Head of caudate nucleus (tissue), 42 donors: ENCODE measurements around the gene GMPR2.
A peak's percentile ranks its signal among the peaks of the same experiment; 100 is the strongest.

Experiments
- DNase-seq, 42 donors: peaks; one replicate each; pipeline versions ENCODE4 v3.0.0 to v3.0.0-alpha.2; 2020 to 2021; ENCODE audit warnings: mixed read lengths in 7 of 42
- intact Hi-C: fragments of 100-400 bp; cut with DNase I; formaldehyde crosslinking; loops from one replicate; pipeline ENCODE4 v1.15.0; 2022

The GMPR2 gene

DNA sequence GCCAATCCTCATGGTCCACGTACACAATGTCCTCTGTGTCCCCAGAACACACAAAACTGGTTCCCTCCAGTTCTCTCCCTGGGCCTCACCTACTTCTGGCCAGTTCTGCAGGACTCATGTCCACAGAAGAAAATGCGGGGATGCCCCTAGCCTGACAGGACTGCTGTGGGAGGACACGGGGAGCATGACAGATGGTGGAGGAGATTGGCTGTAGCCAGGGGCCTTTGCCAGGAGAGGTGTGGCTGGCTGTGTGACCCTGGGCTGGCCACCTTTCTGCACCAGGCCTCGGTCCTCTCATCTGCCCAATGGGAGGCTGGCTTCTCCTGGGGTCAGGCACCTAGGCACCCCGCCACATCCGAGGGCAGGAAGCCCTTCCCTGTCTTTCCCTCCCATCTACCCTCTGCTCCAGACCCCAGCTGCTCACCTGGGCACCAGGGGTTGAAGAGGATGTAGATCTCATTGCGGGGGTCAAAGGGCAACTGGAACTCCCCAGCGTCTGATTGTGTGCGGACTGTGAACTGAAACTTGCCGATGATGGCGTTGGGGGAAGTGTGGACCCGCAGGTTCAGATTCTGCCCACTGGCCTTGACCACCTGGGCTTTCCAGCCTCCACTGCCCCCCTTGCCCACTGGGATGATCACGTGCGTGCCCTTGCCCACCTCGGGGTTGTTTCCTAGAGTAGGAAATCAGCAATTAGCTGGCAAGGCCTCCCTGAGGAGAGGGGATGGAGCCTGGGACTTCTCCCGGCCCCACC is 27.5 kb downstream of the GMPR2 start:
- intact Hi-C loops: no loop called here
- DNase-seq: no peak

DNA sequence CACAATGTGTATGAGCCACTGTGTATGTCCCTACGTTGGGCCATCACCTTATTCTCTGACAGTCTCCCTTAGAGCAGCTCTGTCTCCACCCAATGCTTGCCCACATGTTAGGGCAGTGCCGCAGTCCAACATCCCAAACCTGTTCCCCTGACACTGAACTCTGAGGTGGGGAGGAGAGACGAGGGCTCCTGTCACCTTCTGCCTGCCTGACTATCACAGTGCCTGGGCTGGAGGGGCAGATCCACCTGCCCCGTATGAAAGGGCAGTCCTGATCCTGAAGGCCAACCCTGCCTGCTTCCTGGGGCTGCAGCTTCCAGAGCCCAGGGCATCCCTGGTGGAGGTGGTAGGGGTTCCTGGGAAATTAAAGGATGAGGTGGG is 28.0 kb downstream of the GMPR2 start:
- DNase-seq: no peak
- intact Hi-C loops: no loop called here

DNA sequence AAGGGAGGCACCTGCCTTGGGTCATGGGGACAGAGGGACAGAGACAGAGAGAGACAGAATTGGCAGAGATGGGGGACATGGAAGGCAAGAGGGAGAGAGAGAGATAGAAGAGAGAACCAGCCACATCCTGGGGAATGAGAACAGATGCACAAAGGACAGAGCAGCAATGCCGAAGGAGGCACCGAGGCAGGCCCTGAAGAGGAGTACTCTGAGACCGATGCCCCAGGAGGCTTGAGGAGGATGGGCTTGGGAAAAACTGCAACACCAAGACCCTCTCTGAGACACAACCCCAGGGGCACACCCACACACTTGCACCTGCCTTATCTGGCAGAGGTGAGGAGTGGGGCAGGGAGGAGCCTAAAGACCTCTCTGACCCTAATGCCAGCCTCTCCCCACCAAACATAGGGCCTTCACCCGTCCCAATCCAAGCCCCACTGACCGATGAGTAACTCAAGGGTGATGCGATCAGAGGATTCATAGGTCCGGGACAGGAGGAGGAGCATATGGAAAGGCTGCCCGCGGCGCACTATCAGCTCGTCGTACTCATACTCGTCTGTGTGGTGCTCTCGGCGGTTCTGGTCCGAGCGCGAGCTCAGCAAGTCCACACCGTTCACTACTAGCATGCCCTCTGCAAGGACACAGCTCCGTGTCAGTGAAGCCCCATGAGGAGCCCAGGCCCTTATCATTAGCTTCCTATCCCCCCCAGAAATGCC is 28.7 kb downstream of the GMPR2 start:
- no peak for DNase-seq
- intact Hi-C loops: no loop called here

DNA sequence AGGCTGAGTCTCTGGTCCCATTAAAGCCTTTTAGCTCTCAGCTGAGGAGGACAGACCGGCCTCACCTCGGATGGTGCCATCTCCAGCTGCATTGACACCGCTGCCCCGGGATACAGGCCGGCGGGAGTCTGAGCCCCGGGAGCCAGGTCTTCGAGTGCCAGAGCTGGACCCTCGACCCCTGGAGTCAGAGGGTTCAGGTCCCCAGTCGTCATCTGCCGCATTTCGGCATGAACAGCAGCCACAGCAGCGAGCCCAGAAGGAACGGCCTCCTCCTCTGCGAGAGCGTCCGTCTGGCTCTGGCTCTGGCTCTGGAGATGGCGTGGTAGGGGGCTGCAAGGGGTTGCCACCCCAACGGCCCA is 29.2 kb downstream of the GMPR2 start:
- intact Hi-C loops: no loop called here
- DNase-seq: no peak

DNA sequence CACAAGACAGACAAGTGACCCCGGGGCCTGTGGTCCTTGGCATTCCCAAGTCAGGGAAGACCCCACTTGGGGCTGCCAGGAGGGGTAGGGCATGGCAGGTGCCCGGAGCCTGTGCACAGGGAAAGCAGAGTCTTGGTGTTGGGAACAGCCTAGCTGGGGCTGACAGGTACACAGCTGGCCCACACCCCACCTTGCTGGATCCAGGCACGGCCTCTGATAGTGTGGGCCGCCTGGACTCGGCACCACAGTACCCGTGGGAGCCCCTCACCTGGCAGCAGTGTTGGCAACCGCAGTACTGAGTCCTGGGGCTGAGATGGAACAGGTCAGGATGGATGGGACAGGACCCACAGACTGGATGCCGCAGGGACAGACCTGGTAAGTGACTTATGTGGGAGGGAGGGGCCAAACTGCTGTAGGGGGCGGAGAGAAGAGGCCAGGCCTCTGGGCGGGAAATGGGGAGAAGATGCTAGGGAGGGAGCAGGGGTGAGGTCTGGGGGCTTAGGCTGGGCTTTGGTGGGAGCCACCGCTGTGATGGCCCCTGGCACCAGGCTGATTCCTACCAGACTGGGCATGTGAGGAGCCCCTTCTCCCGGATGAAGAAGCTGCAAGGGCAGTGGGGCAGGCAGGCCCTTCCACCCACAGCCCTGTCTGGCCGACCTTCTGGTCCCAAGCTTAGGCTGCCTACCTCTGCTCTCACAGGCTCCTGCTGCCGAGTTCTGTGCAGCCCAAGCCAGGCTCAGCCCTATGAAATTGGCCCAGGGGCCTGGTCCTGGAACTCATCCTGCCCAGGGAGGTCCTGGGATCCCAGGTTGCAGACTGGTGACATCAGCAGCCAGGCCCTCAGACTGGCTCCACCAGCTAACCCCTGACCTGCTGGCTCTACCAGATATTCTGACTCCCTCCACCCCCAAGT is 30.3 kb downstream of the GMPR2 start, which contains the start of gene TGM1:
TGM1 (minus strand) TSS at position 357 of the 913 bp plus-strand sequence. CDS start 825 bp downstream, outside the sequence.
- intact Hi-C loops: no loop called here
- no peak for DNase-seq

DNA sequence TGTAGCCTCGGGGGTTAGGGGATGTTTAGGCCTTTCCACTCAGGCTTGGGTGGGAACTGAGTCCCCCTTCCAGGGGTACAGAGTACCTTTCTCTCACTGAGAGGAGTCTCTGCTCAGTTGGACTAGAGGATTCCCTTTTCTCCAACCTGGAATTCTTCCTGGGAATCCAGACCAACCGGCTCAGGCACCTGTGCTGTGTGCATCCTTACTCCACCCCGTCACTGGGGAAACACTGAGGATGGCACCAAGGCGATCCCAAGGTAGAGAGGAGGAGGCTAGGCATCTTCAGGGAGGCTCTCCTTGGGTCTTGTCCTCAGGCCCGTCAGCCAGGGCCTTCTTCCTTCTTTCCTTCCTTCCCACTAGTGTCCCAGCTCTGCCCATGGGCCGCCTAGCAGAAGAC is 31.1 kb downstream of the GMPR2 start:
- intact Hi-C loops: no loop called here

DNA sequence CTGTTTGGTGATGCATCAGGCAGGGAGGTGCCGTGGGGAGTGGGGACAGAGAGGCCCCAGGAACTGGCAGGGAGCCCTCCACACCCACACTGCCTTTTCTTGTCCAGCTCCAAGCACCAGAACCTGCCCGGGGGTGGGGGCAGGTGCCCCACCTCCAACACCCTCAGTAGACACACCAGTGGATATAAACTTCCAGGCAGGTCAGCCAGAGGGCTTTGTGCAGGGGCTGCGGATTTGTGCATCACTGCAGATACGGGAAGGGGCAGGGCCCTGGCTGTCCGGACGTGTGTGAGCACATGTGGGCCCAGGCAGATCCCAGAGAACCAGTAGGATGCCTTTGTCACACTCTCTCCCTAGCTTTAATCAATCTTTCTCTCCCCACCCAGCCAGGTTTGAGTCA is 31.6 kb downstream of the GMPR2 start:
- intact Hi-C loops: no loop called here
- DNase-seq: no peak

More for the DNA sequence above, 31.1 kb downstream of the GMPR2 start:
- no peak for DNase-seq

DNA sequence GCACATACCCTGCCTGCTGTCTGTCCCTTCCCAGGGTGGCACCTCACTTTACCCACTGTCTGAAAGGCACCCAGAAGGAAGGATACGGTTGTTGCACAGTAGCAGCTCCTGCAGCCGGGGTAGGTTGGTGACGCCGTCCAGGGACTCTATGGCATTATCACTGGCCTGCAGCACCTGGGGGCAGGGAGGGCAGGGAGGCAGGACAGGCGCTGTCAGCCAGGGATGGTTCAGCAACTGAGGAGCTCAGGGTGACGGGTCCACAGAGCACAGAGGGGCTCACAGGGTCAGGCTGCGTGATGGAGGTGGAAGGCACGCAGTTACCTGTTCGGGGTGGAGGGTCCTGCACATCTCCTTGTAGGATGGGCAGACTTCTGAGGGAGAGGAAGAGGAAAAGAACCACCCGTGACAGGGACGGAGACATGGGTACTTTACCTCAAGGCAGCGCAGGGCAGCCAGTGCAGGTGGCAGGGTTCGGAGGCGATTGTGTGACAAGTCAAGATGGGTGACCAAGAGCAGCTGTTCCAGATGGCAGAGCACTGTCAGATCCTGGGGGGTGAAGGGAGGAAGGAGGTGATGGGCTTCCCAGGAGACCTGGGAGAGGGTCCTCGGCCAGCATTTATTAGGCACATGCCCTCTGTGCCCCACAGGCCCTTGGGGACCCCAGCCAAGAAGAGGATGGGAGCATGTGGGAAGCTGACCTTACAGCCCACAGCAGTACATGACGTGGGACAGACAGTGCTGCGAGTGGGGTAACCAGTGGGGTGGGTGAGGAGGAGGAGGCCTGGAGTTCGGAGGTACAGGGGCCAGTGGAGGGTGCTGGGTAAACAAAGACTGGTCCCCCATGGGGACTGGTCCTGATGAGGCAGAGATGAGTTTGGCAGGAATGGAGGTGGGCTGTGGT is 33.9 kb downstream of the GMPR2 start:
- intact Hi-C loops: no loop called here
- no peak for DNase-seq

DNA sequence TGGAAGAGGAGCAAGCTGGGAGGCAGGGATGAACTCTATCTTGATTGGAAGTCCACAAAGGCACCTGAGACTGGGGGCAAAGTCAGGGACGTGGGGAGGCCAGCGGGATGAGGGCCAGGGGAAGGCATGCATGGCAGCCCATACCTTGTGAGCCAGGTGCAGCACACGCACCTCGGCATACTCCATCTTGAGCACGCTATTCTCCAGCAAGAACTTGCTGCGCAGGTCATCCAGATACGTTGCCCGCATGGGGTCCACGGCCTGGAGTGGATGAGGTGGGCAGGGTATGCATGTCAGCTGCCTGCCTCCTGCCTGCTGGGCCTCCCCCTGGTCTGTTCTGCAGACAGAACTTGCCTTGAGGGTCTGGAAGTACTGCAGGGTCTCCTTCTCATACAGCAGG is 34.8 kb downstream of the GMPR2 start:
- intact Hi-C loops: no loop called here
- no peak for DNase-seq

DNA sequence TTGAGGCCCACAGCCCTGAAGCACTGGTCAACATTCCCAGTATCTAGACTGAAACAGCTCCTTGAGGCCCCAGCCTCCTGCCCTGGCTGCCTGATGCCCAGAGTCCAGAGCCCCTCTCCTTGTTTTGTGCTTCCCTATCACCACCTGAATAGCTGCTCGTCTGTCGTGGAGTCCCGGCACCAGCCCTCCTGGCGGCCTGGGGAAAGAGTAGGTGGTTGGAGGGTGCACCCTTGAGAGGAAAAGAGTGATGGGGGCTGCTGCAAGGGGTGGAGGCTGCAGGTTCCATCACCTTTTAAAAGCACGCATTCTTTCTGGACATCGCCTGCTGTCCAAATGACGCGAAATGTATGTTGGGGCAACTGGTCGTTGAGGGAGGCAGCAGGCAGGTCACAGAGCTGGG is 35.5 kb downstream of the GMPR2 start:
- DNase-seq: no peak
- intact Hi-C loops: no loop called here

DNA sequence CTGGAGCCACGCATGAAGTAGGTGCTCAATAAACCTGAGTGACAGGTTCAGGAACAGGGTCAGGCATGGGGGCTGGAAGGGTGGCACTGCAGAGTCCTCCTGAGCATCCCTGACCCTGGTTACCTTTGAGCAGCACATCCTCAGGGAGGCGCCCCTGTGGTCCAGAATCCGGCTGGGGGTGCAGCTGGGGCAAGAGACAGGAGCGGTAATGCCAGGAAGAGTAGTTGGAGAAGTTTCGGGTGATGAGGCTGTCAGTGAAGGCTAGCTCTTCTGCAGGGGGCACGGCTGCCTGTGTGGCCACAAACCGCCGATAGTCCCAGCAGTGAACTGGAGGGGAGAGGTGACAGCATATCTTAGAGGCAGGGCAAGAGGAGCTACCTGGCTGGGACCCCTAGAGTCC is 36.6 kb downstream of the GMPR2 start:
- intact Hi-C loops: no loop called here
- DNase-seq: no peak

DNA sequence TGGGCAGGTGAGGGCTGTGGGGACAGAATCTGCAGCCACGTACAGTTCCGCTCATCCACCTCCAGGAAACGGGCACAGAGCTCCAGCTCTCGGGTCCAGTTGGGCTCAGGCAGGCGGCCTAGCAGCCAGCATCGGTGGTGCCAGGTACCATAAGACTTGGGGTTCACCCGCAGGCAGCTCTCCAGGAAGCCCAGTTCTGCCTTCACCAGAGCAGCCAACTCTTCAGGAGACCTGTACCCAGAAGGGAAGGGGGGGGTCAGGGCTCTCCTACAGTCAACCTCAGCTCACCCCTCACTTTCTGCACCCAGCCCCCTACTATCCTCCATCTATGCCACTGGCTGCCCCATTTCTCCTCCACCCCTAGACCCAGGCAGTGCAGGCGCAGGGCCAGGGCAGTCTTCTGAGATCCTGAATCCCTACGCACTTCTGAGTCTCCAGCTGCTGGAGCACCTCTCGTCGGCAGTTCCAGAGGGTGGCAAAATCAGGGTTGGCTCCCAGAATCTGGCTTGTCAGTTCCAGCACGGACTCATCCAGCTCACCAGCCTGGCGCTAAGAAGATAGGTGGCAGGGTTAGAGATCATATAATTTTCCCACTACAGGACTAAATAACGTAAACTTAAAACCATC is 37.3 kb downstream of the GMPR2 start:
- intact Hi-C loops: no loop called here

DNA sequence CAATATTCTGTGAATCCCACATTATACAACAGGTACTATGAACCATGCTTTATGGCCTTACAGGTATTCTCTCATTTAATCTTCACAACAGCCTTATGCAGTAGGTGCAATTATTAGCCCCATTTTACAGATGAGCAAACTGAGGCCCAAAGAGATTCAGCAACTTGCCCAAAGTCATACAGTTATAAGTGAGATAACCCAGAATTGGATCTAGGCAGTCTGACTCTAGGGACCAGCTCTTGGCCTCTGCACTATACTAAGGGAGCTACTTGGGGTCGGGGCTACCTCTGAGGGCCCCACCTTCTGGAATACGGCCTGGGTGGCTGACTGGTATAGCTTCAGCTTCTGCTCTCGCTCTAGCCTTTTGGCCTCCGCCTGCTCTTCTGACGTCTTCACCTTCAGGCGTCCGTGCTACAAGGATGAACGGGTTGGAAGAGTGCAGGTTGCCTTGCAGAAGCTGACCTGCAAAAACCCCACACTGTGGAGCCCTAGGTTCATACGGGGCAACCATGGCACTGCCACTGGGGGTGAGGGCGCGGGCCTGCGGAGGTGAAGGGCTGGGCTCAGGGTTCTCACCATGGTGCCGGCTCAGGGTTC is 37.9 kb downstream of the GMPR2 start:
- DNase-seq: no peak
- intact Hi-C loops: no loop called here

More for the DNA sequence above, 37.3 kb downstream of the GMPR2 start:
- DNase-seq: no peak

DNA sequence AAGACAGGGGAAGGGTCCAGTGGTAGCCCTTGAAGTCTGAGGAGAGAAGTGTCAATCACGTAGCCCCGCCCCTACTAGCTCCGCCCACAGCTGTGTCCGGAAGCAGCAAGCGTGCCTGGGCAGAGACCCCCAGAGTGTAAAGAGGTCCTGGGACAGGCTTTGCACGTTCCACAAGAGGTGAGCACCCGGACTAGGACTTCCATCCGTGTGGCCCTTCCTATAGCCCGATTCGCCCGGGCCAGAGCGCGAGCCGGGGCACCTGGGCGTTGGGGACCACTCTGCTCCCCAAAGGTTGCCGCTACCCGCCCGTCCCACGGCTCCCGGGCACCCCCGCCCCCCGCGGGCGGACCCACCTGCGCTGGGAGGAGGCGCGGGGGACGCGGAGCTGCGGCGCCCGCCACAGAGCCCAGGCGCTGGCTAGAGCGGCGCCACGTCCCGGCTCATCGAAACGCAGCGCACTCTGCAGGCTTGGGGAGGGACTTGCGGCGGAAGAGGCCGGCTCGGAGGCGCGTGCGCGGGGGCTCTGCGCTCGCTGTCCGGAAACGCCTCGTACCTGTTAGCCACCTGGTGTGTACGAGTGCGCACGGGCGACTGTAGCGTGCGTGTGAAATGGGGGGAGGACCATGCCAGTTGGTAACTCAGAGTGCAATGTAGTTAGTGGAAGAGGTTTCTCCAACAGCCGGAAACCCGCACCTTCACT is 38.6 kb downstream of the GMPR2 start, which contains the start of gene RABGGTA:
RABGGTA (minus strand) TSS at position 464 of the 700 bp plus-strand sequence. CDS start 482 bp downstream, outside the sequence.
- DNase-seq: peak; percentile 63 to 94 (median 86)
- intact Hi-C loops: no loop called here

DNA sequence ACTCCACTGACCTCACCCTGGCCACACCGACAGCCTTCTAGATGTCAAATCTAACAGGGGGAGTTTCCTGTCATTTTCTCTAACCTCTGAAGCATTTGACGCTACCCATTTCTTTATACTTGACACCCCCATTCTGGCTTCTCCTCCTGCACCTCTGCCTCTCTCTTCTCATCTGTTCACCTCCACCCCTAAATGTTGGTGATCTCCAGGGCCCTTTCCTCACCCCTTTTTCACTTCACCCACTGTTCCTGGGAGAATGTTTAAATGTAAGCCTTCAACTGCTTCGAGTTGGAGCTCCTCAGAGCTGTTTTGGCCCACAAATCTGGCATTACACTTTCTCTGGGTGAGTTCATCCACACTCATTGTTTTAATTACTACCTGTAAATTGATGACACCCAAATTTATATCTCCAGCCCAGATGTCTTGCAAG is 39.1 kb downstream of the GMPR2 start:
- no peak for DNase-seq
- intact Hi-C loops: no loop called here

DNA sequence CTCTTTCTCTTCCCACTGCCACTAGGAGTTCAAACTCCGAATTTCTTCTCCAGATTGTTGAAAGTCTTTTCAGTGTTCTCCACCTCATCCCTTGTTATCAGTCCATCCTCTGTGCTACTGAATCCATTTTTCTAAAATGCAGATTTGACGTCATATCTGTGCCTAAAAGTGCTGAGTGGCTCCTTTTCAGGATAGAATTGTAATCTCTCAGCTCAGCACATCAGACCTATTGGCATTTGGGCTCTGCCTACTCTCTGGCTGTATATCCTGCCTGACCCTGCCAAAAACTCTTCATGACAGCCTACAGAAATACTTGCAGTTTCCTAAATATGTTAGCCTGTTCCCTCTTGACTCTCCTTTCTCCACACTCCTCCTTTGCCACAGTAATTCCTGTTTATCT is 39.7 kb downstream of the GMPR2 start:
- intact Hi-C loops: no loop called here
- no peak for DNase-seq

DNA sequence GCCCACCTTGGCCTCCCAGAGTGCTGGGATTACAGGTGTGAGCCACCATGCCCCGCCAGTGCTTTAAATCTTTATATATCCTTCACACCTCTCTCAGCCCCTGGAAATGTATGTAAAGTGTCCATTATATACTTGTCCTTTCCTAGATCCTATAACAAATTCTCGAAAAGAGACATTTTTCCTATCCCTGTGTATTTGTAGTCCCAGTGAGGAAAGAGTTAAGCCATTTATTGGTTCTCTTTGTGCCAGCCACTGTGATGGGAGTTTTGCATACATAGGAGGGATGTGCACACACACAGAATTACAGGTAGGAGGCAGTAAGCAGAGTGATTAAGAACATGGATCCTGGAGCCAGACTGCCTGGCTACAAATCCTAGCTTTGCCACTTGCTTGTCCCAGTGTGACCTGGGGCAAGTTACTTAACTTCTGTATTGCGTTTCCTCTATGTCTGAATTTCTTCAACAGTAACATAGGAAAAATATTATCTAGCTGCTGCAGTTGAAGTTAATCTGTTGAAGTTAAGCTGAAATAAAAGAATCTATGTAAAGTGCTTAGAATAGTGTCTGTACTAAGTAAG is 40.8 kb downstream of the GMPR2 start:
- DNase-seq: no peak
- intact Hi-C loops: no loop called here
